ENCODE results near the gene IBSP.

DNA sequence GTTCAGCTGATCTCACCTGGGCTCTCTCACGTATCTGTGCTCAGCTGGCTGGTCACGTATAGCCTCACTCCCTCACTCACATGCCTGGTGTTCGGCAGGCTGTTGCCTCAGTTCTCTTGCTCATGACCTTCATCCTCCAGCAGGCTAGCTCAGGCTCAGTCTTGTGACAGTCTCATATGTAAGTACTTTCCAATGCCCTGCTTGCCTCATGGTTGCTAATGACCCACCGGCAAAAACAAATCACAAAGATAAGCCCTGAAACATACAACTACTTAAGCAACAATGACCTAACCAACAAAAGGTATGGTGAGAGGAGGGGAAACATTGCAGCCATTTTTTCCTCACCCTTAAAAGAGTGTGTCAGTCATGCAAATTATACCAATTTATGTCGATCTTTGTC, 58.4 kb downstream of the IBSP start:
- TF ChIP-seq, protein P1, sequence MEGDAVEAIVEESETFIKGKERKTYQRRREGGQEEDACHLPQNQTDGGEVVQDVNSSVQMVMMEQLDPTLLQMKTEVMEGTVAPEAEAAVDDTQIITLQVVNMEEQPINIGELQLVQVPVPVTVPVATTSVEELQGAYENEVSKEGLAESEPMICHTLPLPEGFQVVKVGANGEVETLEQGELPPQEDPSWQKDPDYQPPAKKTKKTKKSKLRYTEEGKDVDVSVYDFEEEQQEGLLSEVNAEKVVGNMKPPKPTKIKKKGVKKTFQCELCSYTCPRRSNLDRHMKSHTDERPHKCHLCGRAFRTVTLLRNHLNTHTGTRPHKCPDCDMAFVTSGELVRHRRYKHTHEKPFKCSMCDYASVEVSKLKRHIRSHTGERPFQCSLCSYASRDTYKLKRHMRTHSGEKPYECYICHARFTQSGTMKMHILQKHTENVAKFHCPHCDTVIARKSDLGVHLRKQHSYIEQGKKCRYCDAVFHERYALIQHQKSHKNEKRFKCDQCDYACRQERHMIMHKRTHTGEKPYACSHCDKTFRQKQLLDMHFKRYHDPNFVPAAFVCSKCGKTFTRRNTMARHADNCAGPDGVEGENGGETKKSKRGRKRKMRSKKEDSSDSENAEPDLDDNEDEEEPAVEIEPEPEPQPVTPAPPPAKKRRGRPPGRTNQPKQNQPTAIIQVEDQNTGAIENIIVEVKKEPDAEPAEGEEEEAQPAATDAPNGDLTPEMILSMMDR (IDR thresholded peaks at IDR 0.05; ENCODE audit: low read depth, low read length, poor library complexity, severe bottlenecking), result no peak
- TF ChIP-seq EZH2phosphoT487 (IDR thresholded peaks at IDR 0.05; ENCODE audit: borderline replicate concordance, low read length), result no peak
